SK-N-SH (cell line): ENCODE data around the gene FBXO2.

ENCODE experiments used
- CTCF ChIP-seq: fragments of 200-600 bp; sonication (generic); IDR thresholded peaks from 2 replicates; pipeline ENCODE4 v1.6.1; 2017; ENCODE audit warnings: antibody characterized with exemption, mild to moderate bottlenecking, moderate library complexity
- EP300 ChIP-seq, 2 experiments: IDR thresholded peaks; 2 replicates each; pipeline versions ENCODE4 v1.4.0 to v1.6.1; 2012; ENCODE audit warnings: borderline replicate concordance in 1 of 2, low read depth in 1 of 2, low read length in 1 of 2
- FOXM1 ChIP-seq: IDR thresholded peaks from 2 replicates; pipeline ENCODE4 v1.4.0; 2012; ENCODE audit warnings: low read depth, mild to moderate bottlenecking
- JUND ChIP-seq: IDR thresholded peaks from 2 replicates; pipeline ENCODE4 v1.4.0; 2012
- POLR2AphosphoS5 ChIP-seq: IDR thresholded peaks from 2 replicates; pipeline ENCODE4 v1.6.1; 2012; ENCODE audit warnings: low read depth, low read length
- REST ChIP-seq: IDR thresholded peaks from 2 replicates; pipeline ENCODE4 v1.6.1; 2012; ENCODE audit warnings: mild to moderate bottlenecking, low read depth, low read length, moderate library complexity
- RFX5 ChIP-seq: IDR thresholded peaks from 2 replicates; pipeline ENCODE4 v1.6.1; 2012; ENCODE audit warnings: mild to moderate bottlenecking, improper control_type of control experiment, low read length
- TEAD4 ChIP-seq: IDR thresholded peaks from 2 replicates; pipeline ENCODE4 v1.4.0; 2012; ENCODE audit warnings: mild to moderate bottlenecking, borderline replicate concordance; ENCODE audit not compliant: insufficient read depth
- USF2 ChIP-seq: fragments of 150-350 bp; IDR thresholded peaks from 2 replicates; pipeline ENCODE4 v1.6.1; 2017; ENCODE audit warnings: antibody characterized with exemption, low read length, low read depth, borderline replicate concordance
- YY1 ChIP-seq: IDR thresholded peaks from 2 replicates; pipeline ENCODE4 v1.4.0; 2012; ENCODE audit warnings: low read depth, mild to moderate bottlenecking
- ZBTB33 ChIP-seq: IDR thresholded peaks from 2 replicates; pipeline ENCODE4 v1.4.0; 2012; ENCODE audit warnings: low read depth, borderline replicate concordance

- no peak for TF ChIP-seq FOXM1
- TF ChIP-seq ZBTB33: no peak
- TF ChIP-seq EP300 (IDR thresholded peaks at IDR 0.05; ENCODE audit: borderline replicate concordance in 1 of 2, low read depth in 1 of 2, low read length in 1 of 2): no peak
- TF ChIP-seq USF2: no peak
- no peak for TF ChIP-seq CTCF
- no peak for TF ChIP-seq POLR2AphosphoS5
- no peak for TF ChIP-seq RFX5
- TF ChIP-seq REST: no peak
- no peak for TF ChIP-seq YY1
- TF ChIP-seq TEAD4: no peak
- TF ChIP-seq JUND: no peak
Observed at GRCh38 chr1:11664336-11665065, 10.3 kb upstream of the FBXO2 start.
